AG10803 (cell line): ENCODE measurements around the gene DDAH1.

Experiments
- DNase-seq: peaks from one replicate; pipeline ENCODE4 v3.0.0; 2010; ENCODE audit warnings: low read depth
- H3K4me3 ChIP-seq: 2 replicates; pipeline ENCODE4 v1.5.1; 2011; ENCODE audit warnings: mild to moderate bottlenecking, low read length, control low read depth
- TF ChIP-seq, protein P1 (sequence below): conservative IDR thresholded peaks from 2 replicates; pipeline ENCODE4 v1.5.1; 2011; ENCODE audit warnings: mild to moderate bottlenecking, low read length, control low read depth, inconsistent platforms

The DDAH1 gene

DNA sequence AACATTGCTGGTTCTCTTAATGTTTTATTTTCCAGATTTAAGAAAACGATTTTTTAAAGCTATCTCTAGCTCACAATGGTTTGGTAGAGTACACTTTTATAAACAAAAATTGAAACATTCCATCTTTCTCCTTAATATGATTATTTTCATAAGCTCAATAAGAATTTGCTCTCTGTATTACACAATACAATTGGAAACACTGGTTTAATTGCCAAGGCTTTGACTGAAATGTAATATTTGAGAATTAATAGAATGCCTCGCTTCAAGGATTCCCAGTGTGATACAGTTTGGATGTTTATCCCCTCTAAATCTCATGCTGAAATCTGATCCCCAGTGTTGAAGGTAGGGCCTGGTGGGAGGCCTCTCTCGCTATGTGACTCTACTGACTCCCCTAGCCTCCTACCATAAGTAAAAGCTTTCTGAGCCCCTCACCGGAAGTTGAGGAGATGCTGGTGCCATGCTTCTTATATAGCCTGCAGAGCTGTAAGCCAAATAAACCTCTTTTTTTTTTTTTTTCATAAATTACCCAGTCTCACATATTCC lies 67.4 kb downstream of the DDAH1 start:
- TF ChIP-seq, protein P1, sequence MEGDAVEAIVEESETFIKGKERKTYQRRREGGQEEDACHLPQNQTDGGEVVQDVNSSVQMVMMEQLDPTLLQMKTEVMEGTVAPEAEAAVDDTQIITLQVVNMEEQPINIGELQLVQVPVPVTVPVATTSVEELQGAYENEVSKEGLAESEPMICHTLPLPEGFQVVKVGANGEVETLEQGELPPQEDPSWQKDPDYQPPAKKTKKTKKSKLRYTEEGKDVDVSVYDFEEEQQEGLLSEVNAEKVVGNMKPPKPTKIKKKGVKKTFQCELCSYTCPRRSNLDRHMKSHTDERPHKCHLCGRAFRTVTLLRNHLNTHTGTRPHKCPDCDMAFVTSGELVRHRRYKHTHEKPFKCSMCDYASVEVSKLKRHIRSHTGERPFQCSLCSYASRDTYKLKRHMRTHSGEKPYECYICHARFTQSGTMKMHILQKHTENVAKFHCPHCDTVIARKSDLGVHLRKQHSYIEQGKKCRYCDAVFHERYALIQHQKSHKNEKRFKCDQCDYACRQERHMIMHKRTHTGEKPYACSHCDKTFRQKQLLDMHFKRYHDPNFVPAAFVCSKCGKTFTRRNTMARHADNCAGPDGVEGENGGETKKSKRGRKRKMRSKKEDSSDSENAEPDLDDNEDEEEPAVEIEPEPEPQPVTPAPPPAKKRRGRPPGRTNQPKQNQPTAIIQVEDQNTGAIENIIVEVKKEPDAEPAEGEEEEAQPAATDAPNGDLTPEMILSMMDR: no peak
- no peak overlapping the region for H3K4me3 ChIP-seq
- no peak for DNase-seq

DNA sequence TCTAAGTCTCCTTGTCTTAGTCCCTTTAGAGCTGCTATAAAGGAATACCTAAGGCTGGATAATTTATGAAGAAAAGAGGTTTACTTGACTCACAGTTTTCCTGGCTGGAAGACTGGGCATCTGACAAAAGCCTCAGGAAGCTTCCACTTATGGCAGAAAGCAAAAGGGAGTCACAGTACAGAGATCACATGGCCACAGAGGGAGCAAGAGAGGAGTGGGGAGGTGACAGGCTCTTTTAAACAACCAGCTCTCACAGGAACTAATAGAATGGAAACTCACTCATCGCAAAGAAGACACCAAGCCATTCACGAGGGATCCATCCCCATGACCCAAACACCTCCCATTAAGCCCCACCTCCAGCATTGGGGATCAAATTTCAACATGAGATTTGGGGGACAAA lies 68.8 kb downstream of the DDAH1 start:
- no peak overlapping the region for H3K4me3 ChIP-seq
- TF ChIP-seq, protein P1: no peak
- no peak for DNase-seq

DNA sequence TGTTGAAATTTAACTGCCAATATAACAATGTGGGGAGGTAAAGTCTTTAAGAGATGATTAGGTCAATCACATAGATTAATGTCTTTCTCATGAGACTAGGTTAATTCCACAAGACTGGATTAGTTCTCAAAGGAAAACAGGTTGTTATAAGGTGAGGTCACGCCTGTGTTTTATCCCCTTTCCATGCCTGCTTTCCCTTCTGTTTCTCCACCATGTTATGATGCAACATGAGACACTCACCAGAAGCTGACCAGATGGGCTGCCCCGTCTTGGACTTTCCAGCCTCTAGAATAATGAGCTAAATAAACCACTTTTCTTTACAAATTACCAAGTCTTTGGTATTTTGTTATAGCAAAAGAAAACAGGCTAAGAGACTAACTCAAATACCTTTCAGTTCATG lies 70.8 kb downstream of the DDAH1 start:
- H3K4me3 ChIP-seq: no peak overlapping the region
- TF ChIP-seq, protein P1: no peak
- DNase-seq: no peak

DNA sequence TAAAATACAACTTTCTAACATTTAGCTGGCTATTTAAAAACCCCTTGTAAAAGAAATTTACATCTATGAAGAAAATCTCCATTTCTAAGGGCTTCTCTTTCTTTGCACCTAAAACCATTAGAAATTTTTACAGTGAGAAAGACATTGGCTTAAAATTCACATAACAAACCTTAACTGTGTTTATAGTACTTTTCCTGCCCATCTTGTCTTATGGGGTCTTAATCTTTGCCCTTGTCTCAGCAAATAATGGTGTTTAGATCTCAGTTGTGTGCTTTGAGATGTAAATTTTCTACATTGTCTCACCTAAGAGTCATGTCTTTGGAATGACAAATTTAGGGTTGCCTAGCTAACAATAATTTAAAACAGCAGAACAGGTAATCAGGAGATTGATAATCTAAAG lies 71.5 kb downstream of the DDAH1 start:
- TF ChIP-seq, protein P1: no peak
- DNase-seq: no peak
- H3K4me3 ChIP-seq: no peak overlapping the region

DNA sequence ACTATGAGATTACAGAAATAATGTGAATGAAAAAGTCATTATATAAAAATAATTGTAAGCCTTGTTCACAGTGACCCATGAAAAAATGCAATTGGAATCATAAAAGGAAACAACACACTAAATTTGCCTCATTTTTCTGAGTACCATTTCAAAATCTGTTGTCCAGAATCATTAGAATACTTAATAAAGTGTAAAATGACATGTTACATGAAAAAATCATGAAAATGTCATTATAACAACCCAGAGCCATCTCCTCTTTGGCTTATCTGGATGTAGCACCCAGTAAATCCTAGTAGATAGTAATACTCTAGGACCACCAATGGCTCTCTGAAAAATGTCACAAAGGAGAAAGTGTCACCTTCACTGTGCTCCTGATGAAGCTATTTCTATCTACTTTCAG lies 76.5 kb downstream of the DDAH1 start:
- no peak overlapping the region for H3K4me3 ChIP-seq
- no peak for DNase-seq
- TF ChIP-seq, protein P1: no peak

DNA sequence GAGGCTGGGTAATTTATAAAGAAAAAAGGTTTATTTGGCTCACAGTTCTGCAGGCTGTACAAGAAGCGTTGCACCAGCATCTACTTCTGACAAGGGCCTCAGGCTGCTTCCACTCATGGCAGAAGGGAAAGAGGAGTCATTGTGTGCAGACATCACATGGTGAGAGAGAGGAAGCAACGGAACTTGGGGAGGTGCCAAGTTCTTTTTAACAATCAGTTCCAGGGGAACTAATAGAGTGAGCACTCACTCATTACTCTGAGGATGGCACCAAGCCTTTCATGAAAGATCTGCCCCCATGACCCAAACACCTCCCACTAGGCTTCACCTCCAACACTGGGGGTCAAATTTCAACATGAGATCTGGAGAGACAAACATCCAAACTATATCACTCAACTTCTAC lies 77.2 kb downstream of the DDAH1 start:
- no peak overlapping the region for H3K4me3 ChIP-seq
- DNase-seq: no peak
- TF ChIP-seq, protein P1: no peak

DNA sequence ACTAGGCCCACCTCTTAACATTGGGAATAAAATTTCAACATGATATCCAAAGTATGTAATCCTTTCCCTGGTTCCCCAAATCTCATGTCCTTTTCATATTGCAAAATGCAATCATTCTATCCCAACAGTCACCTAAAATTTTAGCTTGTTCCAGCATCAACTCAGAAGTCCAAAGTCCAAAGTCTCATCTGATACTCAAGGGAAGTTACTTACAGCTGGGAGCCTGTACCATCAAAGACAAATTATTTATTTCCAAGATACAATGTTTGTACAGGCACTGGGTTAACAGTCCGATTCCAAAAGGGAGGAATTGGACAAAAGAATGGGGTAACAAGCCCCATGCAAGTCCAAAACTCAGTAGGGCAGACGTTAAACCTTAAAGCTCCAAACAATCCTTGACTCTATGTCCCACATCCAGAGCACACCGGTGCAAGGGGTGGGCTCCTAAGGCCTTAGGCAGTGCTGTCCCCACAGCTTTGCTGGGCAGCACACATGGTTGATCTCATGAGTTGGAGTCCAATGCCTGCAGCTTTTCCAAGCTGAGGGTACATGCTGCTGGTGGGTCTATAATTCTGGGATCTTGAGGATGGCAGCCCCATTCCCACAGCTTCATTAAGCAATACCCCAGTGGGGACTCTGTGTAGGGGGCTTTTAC lies 78.8 kb downstream of the DDAH1 start:
- DNase-seq: no peak
- TF ChIP-seq, protein P1: no peak
- H3K4me3 ChIP-seq: no peak overlapping the region
